Endometrial microvascular endothelial cells (primary cell): ENCODE data around the gene CXXC5. TPM values are rescaled to one million over a fixed set of nuclear protein-coding genes. Genes with fewer than 3 reads are reported as not detected.
"Not testable (repeated sequence)": the region's sequence is repeated elsewhere in the genome, so short reads cannot be mapped to it uniquely, and the experiment has no call there.

Experiments used
- in situ Hi-C: cut with HindIII; loops from 2 replicates; pipeline ENCODE4 v1.10.0; 2017; ENCODE audit warnings: low sequenced_read_pairs, low pct_unique_long_range_greater_than_20kb; ENCODE audit errors: inconsistent ontology term
- total RNA-seq: library from RNA; depleted of rRNA; stranded (reverse); fragments of >200 nt; gene quantifications from one replicate; pipeline ENCODE4 v1.2.3, GENCODE V29; 2015; ENCODE audit errors: inconsistent ontology term

CXXC5 gene
- total RNA-seq, 1 donor from 2014 or later: 1.5 TPM

- in situ Hi-C loops: no loop called here
These were observed 51.2 kb downstream of the CXXC5 start for GRCh38 chr5:139699351-139699750.

DNA sequence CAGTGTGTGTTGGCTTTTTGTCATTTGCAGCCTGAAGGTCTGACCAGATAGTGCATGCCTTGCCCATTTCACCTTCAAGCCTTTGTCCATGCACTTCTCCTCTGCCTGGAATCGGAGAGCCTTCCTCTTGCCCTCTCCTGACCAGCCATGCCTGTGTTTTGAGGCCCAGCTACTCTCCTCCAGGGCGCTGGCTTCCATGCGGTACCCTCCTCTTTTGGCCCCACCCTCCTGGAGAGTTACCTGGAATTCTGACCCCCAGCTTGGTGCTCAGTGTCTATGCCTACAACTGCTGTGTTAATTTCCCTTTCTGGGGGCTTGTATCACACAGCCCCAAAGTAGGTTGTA, 52.5 kb downstream of the CXXC5 start:
- in situ Hi-C loops: loop anchor here (10.0 kb wide), 1 partner anchor 56 kb away; the partner anchor contains the start of gene CXXC5

- in situ Hi-C loops: loop anchor here (10.0 kb wide), 1 partner anchor 56 kb away; the partner anchor contains the start of gene CXXC5
These were observed 53.0 kb downstream of the CXXC5 start for GRCh38 chr5:139701056-139701741.

- in situ Hi-C loops: loop anchor here (10.0 kb wide), 1 partner anchor 58 kb away; the partner anchor contains the start of gene CXXC5
These were observed 54.4 kb downstream of the CXXC5 start for GRCh38 chr5:139702548-139702947.

DNA sequence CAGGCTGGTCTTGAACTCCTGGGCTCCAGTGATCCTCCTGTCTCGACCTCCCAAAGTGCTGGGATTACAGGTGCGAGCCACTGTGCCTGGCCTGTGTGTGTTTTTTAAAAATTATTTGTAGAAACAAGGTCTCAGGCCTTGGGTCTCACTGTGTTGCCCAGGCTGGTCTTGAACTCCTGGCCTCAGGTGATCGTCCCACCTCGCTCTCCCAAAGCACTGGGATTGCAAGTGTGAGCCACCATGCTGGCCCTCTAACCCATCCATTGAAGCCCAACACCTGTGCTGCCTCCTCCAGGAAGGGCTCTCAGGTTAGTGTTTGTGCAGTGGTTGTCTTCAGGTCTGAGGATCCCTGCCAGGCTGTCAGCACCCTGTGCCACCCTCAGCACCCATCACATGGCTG, 56.6 kb downstream of the CXXC5 start:
- in situ Hi-C loops: loop anchor here (10.0 kb wide), 1 partner anchor 60 kb away; the partner anchor contains the start of gene CXXC5

DNA sequence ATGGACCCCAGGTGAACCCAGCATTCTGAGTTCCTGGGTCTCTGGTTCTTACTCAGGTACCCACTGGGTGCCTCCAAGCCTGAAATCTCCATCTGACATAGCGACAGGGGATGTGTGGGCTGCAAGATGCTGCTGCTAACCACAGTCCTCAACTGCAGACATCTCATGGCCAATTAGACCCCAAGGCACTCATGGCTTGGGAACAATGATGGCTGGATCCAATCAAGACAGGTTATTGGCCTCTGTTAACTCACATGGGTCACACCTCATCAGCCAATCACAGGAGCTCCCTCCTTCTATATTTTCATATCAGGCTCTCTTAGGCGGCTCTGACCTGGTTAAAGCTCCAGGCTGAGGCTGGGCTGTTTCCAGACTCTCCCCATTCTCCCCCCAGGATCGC, 57.0 kb downstream of the CXXC5 start:
- in situ Hi-C loops: loop anchor here (10.0 kb wide), 1 partner anchor 60 kb away; the partner anchor contains the start of gene CXXC5

DNA sequence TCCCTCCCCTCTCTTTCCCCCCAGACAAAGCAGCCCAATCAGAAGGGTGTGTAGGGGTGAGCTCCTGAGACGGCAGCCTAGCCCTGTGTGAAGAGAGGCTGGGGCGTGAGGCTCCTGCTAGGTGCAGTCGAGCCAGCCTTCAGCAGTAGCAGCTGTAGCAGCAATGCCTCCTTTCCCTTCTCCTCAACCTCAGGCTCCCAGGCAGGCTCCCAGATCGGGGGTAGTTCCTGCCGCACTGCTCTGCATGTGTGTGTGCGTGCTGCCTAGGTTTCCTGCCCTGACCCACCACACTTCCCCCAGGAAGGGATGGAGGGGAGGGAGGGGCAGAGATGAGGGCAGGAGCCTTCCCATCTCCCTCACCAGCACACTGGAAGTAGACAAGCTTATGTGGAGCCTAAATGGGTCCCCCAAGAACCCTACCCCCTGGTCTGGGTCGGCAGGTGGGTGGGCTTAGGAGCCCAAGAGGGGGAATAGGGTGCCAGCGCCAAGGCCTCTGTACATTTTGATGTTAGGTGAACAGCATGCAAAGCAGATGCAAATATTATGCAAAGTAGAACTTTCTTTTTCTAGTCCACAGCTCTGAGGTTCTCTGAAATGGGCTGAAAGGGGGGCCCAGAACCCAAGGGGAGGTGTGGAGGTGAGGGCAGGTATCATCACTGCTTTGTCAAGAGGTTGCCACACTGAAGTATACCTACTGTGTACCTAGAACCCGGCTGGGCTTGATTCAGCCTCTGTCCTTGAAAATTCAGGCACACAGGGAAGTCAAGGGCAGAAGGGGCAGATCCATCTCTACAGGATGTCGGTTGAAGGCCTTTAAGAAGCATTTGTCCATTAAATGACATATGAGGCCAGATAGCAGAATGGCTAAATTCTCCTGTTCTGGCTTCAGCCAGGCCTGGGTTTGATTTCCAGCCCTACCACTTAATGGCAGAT, 57.8 kb downstream of the CXXC5 start:
- in situ Hi-C loops: loop anchor here (10.0 kb wide), 1 partner anchor 61 kb away; the partner anchor contains the start of gene CXXC5

DNA sequence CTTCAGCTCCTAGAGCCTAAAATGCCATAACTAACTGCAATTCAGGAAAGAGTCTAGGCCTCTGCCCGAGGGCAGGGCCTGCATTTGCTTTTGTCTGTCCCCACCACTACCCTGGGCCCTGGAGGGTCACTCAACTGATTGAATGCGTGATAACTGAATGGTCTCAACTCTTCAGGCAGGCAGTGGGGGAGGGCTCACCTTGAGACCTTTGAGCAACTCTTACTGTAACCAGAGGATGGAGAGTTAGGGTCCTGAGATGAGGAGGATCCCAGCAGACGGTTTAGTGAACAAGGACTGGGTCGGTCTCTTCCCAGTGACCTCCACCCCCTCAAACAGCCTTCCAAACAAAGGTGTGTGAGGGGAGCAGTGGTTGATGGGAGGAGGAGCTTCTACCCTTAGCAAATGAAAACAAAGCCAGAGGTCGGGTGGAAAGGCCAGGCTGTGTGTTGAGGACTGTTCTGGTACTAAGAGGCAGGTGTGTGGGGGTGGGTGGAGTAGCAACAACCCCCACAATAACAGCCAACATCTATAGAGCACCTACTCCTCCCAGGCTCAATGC, 59.4 kb downstream of the CXXC5 start:
- in situ Hi-C loops: loop anchor here (10.0 kb wide), 1 partner anchor 63 kb away; the partner anchor contains the start of gene CXXC5

DNA sequence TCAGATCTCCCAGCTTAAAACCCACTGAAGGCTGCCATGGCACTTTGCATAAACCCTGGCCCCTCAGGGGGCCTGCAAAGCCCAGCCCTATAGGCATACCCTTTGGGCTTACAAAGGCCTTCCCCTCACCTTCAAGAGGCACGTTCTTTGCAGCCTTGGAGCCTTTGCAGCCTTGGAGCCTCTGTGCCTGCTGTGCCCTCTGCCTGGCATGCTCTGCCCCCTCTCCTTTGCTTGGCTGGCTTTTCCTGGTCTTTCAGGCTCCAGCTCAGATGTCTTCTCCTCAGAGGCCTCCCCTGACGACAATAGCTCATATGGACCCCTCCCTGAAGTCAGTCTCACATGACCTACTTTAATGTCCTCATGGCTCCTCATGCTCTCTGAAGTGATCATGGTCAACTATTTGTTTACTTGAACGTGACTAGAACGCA, 60.3 kb downstream of the CXXC5 start:
- in situ Hi-C loops: loop anchor here (10.0 kb wide), 1 partner anchor 64 kb away; the partner anchor contains the start of gene CXXC5

GRCh38 chr5:139708877-139709581, 60.9 kb downstream of the CXXC5 start:
- in situ Hi-C loops: loop anchor here (10.0 kb wide), 1 partner anchor 64 kb away; the partner anchor contains the start of gene CXXC5

DNA sequence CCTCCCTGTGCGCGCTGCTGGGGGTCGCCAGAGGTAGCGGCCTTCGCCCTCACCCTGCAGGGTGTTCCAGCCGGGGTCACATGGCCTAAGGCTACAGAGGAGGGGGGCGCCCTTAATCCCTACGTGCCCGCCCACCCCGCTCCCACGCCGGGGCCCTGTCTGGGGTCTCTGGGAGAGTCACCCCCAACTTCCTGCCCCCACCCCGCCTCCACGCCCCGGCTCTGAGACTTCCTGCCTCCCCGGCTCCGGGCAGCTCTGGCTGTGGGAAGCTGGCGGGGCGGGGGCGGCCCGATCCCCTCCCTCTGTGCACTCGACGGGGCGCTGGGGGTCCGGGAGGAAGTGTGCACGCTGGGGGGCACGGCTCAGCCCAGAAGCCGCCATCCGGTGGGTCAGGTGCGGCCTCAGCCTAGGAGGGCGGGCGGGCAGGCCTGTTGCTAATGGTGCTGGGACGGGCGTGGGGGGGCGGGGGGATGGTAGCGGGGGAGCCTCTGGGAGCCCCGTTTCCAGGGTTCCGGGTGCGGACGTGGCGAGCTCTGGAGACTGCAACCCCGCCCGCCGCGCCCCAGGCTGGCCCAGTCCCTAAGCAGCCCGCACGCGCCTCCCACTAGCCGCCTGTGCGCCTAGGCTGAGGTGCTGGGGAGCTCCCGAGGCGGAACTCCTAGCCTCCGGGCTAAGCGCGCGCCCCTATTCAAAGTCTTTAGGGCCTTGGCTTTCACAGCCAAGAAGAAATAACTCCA, 61.6 kb downstream of the CXXC5 start:
- in situ Hi-C loops: loop anchor here (10.0 kb wide), 1 partner anchor 65 kb away; the partner anchor contains the start of gene CXXC5

DNA sequence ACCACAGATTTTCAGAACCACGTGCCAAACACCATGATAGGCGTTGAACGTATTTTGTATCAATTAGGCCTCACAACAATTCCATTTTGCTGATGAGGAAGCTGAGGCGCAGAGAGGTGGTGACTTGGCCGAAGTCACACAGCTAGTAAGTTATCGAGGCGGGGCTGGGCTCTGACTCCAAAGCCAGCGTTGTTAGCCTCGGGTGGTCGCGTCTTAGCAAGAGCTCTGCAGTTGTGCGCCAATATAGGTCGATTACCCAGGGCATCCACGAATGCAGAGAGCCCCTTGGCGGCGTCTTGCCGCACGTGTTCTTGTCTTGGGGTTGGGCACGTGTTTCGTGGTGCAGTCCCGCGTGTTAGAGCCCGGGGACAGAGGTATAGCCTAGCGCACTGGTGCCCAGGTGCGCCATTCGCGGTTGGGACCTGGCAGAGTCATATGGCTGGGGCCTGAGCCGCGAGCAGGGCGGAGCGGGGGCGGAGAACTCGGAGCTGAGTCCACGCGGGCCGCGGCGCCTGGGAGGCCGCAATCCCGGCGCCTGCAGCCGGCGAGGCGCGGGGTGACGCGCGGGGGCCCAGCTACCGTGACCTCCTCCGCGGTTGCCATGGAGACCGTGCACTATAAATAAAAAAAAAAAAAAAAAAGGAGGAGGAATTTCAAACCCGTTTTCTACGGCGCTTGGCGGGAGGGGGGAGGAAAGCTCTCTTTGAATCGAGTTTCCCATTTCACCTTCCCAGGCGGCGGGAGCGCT, 62.3 kb downstream of the CXXC5 start:
- in situ Hi-C loops: no loop called here

DNA sequence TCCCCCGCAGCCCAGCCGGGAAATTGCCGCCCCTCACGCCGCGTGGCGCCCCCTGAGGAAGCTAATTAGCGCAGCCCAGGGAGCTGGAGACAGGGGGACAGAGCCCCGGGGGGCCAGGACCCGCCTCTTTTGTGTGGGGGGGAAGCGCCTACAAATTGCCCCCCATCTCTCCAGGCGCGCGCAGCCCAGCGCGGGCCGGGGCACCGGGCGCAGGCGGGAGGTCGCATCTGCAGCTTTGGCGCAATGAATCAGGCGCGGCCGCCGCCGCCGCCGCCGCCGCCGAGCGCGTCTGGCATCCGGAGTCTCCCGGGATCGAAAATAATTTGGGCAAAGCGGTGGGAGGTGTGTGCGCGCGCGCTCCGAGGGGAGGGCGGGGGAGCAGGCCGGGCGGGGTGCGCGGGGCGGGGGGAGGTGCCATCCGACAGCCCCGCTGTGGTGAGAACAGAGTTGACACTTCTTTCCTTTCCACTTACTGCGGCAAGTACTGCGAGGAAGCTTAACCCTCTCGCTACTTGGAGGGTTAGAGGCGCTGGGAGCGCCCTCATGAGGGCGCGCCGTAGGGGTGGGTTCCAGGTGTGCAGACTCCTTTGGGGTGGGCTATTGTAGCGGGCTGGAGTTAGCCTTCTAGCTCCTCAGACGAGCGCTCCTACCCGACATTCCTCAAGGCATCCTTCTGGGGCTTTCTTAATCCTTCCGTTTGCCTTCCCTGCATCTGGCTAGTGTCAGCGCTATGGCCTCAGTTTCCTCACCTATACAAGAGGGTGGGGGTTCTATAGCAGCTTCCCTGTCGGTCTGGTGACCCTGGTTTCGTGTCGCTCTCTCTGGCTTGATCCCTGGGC, 63.1 kb downstream of the CXXC5 start:
- in situ Hi-C loops: no loop called here

- in situ Hi-C loops: no loop called here
These were observed 63.7 kb downstream of the CXXC5 start for GRCh38 chr5:139711906-139712224.

- in situ Hi-C loops: no loop called here
These were observed 64.3 kb downstream of the CXXC5 start for GRCh38 chr5:139712412-139712811.

- in situ Hi-C loops: not testable (repeated sequence)
These were observed 65.7 kb downstream of the CXXC5 start for GRCh38 chr5:139713898-139714297.

GRCh38 chr5:139717221-139717620, 69.1 kb downstream of the CXXC5 start:
- in situ Hi-C loops: no loop called here
